LNCAP (cell line): ENCODE results near the gene OR56A3.

Experiments used
- TF ChIP-seq, protein P1 (sequence below): fragments of 450-650 bp; IDR thresholded peaks from 2 replicates; pipeline ENCODE4 v1.5.1; 2017; ENCODE audit warnings: mild to moderate bottlenecking

OR56A3 gene

GRCh38 chr11:5986885-5987284, 44.8 kb downstream of the OR56A3 start, which contains the start of gene OR52L1:
Gene OR52L1, minus strand, starts transcription at chr11:5986985. Its CDS starts 55 bp downstream, at chr11:5986930.
- TF ChIP-seq, protein P1, sequence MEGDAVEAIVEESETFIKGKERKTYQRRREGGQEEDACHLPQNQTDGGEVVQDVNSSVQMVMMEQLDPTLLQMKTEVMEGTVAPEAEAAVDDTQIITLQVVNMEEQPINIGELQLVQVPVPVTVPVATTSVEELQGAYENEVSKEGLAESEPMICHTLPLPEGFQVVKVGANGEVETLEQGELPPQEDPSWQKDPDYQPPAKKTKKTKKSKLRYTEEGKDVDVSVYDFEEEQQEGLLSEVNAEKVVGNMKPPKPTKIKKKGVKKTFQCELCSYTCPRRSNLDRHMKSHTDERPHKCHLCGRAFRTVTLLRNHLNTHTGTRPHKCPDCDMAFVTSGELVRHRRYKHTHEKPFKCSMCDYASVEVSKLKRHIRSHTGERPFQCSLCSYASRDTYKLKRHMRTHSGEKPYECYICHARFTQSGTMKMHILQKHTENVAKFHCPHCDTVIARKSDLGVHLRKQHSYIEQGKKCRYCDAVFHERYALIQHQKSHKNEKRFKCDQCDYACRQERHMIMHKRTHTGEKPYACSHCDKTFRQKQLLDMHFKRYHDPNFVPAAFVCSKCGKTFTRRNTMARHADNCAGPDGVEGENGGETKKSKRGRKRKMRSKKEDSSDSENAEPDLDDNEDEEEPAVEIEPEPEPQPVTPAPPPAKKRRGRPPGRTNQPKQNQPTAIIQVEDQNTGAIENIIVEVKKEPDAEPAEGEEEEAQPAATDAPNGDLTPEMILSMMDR: no peak

GRCh38 chr11:5989203-5989602, 47.2 kb downstream of the OR56A3 start:
- TF ChIP-seq, protein P1: no peak

GRCh38 chr11:5992150-5992549, 50.1 kb downstream of the OR56A3 start:
- TF ChIP-seq, protein P1: no peak

DNA sequence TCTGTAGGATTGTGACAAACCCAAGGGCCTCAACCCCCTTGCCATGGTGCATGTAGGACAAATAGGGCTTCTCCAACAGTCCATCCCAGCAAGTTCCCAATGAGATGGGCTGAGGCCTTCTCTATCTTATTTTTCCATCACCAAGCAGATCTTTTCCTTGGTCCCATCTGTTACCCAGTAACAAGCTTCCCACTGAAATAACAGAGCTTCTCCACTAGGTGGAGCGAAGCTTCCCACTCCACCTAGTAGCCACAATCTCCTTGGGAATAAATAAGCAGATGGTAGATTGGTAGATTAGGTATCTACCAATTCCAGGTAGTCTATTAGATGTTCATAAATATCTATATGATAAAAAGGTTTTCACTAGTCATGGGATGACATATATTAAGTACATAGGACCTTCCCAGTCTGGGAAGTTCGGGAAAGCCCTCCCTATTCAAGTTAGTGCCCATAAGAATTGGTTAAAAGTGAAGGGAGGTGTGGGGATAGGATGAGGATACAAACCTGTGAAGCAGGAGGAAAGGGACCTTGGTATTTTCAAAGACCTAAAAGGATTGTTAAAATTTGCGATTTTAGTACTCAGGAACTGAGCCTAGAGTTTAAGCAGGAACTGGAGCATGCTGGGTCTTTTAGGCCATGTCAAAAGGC, 50.7 kb downstream of the OR56A3 start:
- TF ChIP-seq, protein P1: peak; percentile 76

GRCh38 chr11:5994791-5995190, 52.7 kb downstream of the OR56A3 start:
- TF ChIP-seq, protein P1: no peak
